Parathyroid adenoma (tissue), 2 donors: ENCODE data around the gene NUTM1.

ENCODE experiments used
- H2AFZ ChIP-seq: fragments of 300-600 bp; sonication (generic); one replicate; pipeline ENCODE4 v1.7.0; 2017; ENCODE audit warnings: antibody characterized with exemption, mild to moderate bottlenecking
- H3K27ac ChIP-seq: fragments of 300-600 bp; sonication (generic); one replicate; pipeline ENCODE4 v1.7.0; 2017
- H3K27me3 ChIP-seq: fragments of 300-600 bp; sonication (generic); one replicate; pipeline ENCODE4 v1.7.0; 2017; ENCODE audit warnings: low read length; ENCODE audit not compliant: control insufficient read depth, insufficient read depth
- H3K36me3 ChIP-seq: fragments of 300-600 bp; sonication (generic); one replicate; pipeline ENCODE4 v1.7.0; 2017; ENCODE audit warnings: low read length; ENCODE audit not compliant: control insufficient read depth, insufficient read depth
- H3K4me1 ChIP-seq: fragments of 300-600 bp; sonication (generic); one replicate; pipeline ENCODE4 v1.7.0; 2017; ENCODE audit warnings: control low read depth
- H3K4me2 ChIP-seq: fragments of 300-600 bp; sonication (generic); one replicate; pipeline ENCODE4 v1.7.0; 2017; ENCODE audit warnings: low read length
- H3K4me3 ChIP-seq: fragments of 300-600 bp; sonication (generic); one replicate; pipeline ENCODE4 v1.7.0; 2017; ENCODE audit warnings: low read depth, low read length
- H3K79me2 ChIP-seq: fragments of 300-600 bp; sonication (generic); one replicate; pipeline ENCODE4 v1.7.0; 2017; ENCODE audit warnings: control low read depth
- H3K9ac ChIP-seq: fragments of 300-600 bp; sonication (generic); one replicate; pipeline ENCODE4 v1.7.0; 2017; ENCODE audit warnings: mild to moderate bottlenecking
- H3K9me3 ChIP-seq: fragments of 300-600 bp; sonication (generic); one replicate; pipeline ENCODE4 v1.7.0; 2017; ENCODE audit warnings: low read length; ENCODE audit not compliant: control insufficient read depth
- TF ChIP-seq, protein P1 (sequence below): fragments of 300-600 bp; sonication (generic); IDR thresholded peaks from one replicate; pipeline ENCODE4 v1.7.0; 2017; ENCODE audit warnings: antibody characterized with exemption, mild to moderate bottlenecking
- donor health status: primary hyperparathyroidism.

Gene NUTM1

DNA sequence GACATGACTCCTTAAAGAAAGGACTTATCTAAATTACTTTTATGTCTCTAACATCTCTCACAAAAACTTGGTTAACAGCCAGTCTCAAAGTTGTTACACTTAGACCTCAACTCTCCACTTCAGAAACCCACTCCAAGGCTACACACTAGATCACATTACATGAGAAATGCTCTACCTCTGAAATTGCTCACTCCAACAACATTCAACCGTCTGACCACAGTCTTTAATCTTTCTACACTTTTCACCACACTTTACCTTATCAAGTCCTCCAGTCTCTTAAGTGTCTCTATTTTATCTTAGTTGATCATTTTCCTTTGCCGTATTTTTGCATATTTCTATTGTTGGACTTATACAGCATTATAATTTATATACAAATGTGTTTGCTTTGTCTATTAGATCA lies 11.3 kb upstream of the NUTM1 start:
- no peak overlapping the region for H3K4me3 ChIP-seq
- H3K4me2 ChIP-seq: no peak overlapping the region
- H3K27ac ChIP-seq: no peak overlapping the region
- H3K79me2 ChIP-seq: no peaks in the 10 kb centered on the region
- H3K9ac ChIP-seq: no peak overlapping the region
- H3K36me3 ChIP-seq: no peaks in the 10 kb centered on the region
- no peaks in the 10 kb centered on the region for H3K27me3 ChIP-seq
- TF ChIP-seq, protein P1, sequence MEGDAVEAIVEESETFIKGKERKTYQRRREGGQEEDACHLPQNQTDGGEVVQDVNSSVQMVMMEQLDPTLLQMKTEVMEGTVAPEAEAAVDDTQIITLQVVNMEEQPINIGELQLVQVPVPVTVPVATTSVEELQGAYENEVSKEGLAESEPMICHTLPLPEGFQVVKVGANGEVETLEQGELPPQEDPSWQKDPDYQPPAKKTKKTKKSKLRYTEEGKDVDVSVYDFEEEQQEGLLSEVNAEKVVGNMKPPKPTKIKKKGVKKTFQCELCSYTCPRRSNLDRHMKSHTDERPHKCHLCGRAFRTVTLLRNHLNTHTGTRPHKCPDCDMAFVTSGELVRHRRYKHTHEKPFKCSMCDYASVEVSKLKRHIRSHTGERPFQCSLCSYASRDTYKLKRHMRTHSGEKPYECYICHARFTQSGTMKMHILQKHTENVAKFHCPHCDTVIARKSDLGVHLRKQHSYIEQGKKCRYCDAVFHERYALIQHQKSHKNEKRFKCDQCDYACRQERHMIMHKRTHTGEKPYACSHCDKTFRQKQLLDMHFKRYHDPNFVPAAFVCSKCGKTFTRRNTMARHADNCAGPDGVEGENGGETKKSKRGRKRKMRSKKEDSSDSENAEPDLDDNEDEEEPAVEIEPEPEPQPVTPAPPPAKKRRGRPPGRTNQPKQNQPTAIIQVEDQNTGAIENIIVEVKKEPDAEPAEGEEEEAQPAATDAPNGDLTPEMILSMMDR: no peak
- H2AFZ ChIP-seq: no peak overlapping the region
- no peaks in the 10 kb centered on the region for H3K9me3 ChIP-seq
- H3K4me1 ChIP-seq: no peaks in the 10 kb centered on the region

DNA sequence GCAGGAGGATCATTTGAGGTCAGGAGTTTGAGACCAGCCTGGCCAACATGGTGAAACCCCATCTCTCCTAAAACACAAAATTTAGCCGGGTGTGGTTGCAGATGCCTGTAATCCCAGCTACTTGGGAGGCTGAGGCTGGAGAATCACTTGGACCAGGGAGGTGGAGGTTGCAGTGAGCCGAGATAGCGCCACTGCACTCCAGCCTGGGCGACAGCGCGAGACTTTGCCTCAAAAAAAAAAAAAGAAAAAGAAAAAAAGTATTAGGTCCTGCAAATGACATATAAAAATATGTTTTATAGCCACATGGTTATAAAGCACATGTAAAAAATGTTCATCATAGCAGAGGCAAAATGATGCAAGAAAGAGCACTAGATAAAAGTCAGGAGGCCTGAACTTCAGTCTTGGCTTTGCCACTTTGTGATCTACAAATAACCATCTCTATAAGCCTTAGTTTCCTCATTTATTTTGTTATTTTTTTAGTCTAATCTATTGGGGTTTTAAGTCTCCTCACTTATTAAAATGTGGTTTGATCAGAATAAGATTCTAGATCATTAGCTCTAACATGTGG lies 10.5 kb upstream of the NUTM1 start:
- Histone ChIP-seq H2AFZ (no peak overlapping the region), H3K4me3 (no peak overlapping the region), H3K9ac (no peak overlapping the region), H3K4me1 (no peaks in the 10 kb centered on the region), H3K36me3 (no peaks in the 10 kb centered on the region), H3K9me3 (no peaks in the 10 kb centered on the region), H3K27ac (no peak overlapping the region), H3K4me2 (no peak overlapping the region), H3K27me3 (no peaks in the 10 kb centered on the region), H3K79me2 (no peaks in the 10 kb centered on the region)
- TF ChIP-seq, protein P1: no peak

DNA sequence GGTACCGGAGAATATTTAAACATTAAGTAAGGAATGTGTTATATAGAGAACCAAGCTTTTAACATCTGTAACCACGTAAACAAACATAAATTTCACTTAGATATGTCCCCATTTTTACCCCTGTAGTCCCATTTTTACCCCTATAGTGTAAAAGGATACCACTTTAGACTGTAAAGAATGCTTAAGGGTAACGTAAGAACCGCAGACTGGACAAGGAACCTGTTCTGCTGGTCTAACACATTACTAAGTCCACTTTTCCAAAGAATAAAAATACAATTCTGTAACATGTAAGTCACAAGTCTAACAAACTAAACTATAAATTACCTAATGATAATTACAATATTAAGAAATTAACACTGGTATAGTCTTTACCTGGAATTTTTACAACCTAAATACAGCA lies 8.4 kb upstream of the NUTM1 start:
- Histone ChIP-seq H3K4me3 (no peak overlapping the region), H3K36me3 (no peaks in the 10 kb centered on the region), H3K4me1 (no peaks in the 10 kb centered on the region), H3K4me2 (no peak overlapping the region), H3K27ac (no peak overlapping the region), H2AFZ (no peak overlapping the region), H3K9ac (no peak overlapping the region), H3K79me2 (no peaks in the 10 kb centered on the region), H3K9me3 (no peaks in the 10 kb centered on the region), H3K27me3 (no peaks in the 10 kb centered on the region)
- TF ChIP-seq, protein P1: no peak

DNA sequence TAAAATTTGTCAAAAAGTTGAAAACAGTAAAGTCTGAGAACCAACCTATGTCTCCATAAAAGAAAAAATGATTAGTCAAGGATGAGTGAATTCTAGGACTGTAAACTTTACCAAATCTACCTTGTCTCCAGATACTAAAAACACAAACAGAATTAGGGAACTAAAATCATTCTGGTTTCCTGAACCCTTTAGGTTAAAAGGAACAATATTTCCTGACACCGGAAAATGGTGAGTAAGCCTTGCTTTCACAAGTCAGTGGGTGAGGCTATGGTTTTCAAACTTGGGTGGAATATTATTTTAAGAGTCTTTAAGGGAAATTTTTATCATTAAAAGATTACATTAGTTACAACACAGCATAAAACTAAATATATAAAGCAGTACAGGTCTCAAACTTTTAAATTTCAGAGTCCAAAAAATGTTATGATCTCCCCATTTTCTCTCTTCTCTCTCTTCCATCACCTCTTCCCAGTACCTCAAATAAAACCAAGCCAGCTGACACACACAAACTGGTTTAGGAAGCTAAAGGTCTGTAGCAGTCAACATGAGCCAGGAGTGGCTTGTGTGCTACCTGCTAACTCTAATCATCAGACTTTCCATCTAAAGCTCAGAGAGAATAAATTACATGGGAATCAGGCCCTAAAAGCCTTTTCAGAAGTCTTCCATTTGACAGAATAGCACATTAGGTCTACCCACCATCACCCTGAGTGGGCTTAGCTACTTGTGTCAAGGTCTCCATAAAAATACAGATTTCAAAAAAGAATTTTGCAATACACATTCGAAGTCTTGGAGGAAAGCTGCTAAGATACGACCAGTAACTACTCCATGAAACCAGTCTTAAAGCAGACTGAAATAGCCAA lies 7.7 kb upstream of the NUTM1 start:
- peak overlapping the region; percentile 39 for H3K27ac ChIP-seq
- no peak overlapping the region for H2AFZ ChIP-seq
- no peaks in the 10 kb centered on the region for H3K27me3 ChIP-seq
- H3K4me1 ChIP-seq: no peaks in the 10 kb centered on the region
- peak overlapping the region; percentile 22 for H3K4me2 ChIP-seq
- no peak overlapping the region for H3K9ac ChIP-seq
- H3K36me3 ChIP-seq: no peaks in the 10 kb centered on the region
- H3K79me2 ChIP-seq: no peaks in the 10 kb centered on the region
- H3K4me3 ChIP-seq: no peak overlapping the region
- H3K9me3 ChIP-seq: no peaks in the 10 kb centered on the region
- TF ChIP-seq, protein P1: no peak
